Astrocyte (in vitro differentiated cells and primary cell): ENCODE results near the gene SEMA7A. TPM values are rescaled to one million over a fixed set of nuclear protein-coding genes. Genes with fewer than 3 reads are reported as not detected.

ENCODE experiments used
- DNase-seq: peaks from one replicate; pipeline ENCODE4 v3.0.0-alpha.2; 2010; ENCODE audit warnings: low read depth
- FAIRE-seq: peaks from 2 replicates; lab custom pipeline; 2011; peaks lifted over from hg19 to GRCh38; lab: Jason Lieb, UNC
- H2AFZ ChIP-seq: 2 replicates; pipeline ENCODE4 v1.6.0; 2012; ENCODE audit warnings: low read depth, low read length, inconsistent platforms
- H3K27ac ChIP-seq: 2 replicates; pipeline ENCODE4 v1.5.1; 2011; ENCODE audit warnings: low read depth, low read length, inconsistent platforms
- H3K27me3 ChIP-seq: 2 replicates; pipeline ENCODE4 v1.6.0; 2011; ENCODE audit warnings: low read length, inconsistent platforms; ENCODE audit not compliant: insufficient read depth
- H3K36me3 ChIP-seq: 2 replicates; pipeline ENCODE4 v1.5.1; 2011; ENCODE audit warnings: low read length, inconsistent platforms; ENCODE audit not compliant: insufficient read depth
- H3K4me1 ChIP-seq: 2 replicates; pipeline ENCODE4 v1.5.1; 2011; ENCODE audit warnings: low read length, inconsistent platforms; ENCODE audit not compliant: insufficient read depth
- H3K4me2 ChIP-seq: 2 replicates; pipeline ENCODE4 v1.6.0; 2012; ENCODE audit warnings: low read length, inconsistent platforms
- H3K4me3 ChIP-seq: 2 replicates; pipeline ENCODE4 v1.5.1; 2011; ENCODE audit warnings: low read depth, mild to moderate bottlenecking, low read length, inconsistent platforms; ENCODE audit not compliant: insufficient read depth
- H3K79me2 ChIP-seq: 2 replicates; pipeline ENCODE4 v1.6.0; 2012; ENCODE audit warnings: mild to moderate bottlenecking, low read length, inconsistent platforms; ENCODE audit not compliant: insufficient read depth
- H3K9ac ChIP-seq: 2 replicates; pipeline ENCODE4 v1.6.0; 2012; ENCODE audit warnings: mild to moderate bottlenecking, low read length, inconsistent platforms
- H3K9me3 ChIP-seq: 2 replicates; pipeline ENCODE4 v1.5.1; 2012; ENCODE audit warnings: low read depth, mild to moderate bottlenecking, low read length, inconsistent platforms; ENCODE audit not compliant: insufficient read depth
- H4K20me1 ChIP-seq: 2 replicates; pipeline ENCODE4 v1.6.0; 2012; ENCODE audit warnings: low read length, inconsistent platforms; ENCODE audit not compliant: insufficient read depth
- H3K27ac Mint-ChIP-seq: one replicate; pipeline ENCODE4 v1.8.0; 2021; ENCODE audit warnings: mild to moderate bottlenecking, mixed read lengths; ENCODE audit not compliant: unreplicated experiment
- H3K27me3 Mint-ChIP-seq: one replicate; pipeline ENCODE4 v1.8.0; 2021; ENCODE audit warnings: low read depth, mixed read lengths; ENCODE audit not compliant: unreplicated experiment
- H3K36me3 Mint-ChIP-seq: one replicate; pipeline ENCODE4 v1.8.0; 2021; ENCODE audit warnings: low read depth, mixed read lengths; ENCODE audit not compliant: unreplicated experiment
- H3K4me1 Mint-ChIP-seq: one replicate; pipeline ENCODE4 v1.8.0; 2021; ENCODE audit warnings: low read depth, mixed read lengths; ENCODE audit not compliant: unreplicated experiment
- H3K4me3 Mint-ChIP-seq: one replicate; pipeline ENCODE4 v1.8.0; 2021; ENCODE audit warnings: mild to moderate bottlenecking, moderate library complexity, mixed read lengths; ENCODE audit not compliant: unreplicated experiment
- H3K9me3 Mint-ChIP-seq: one replicate; pipeline ENCODE4 v1.8.0; 2021; ENCODE audit warnings: mild to moderate bottlenecking, mixed read lengths; ENCODE audit not compliant: unreplicated experiment
- EZH2 ChIP-seq: IDR thresholded peaks from 2 replicates; pipeline ENCODE4 v1.6.1; 2012; ENCODE audit warnings: mild to moderate bottlenecking, low read length, inconsistent platforms; ENCODE audit not compliant: insufficient read depth
- total RNA-seq: library from RNA; stranded (reverse); gene quantifications from 2 replicates; pipeline ENCODE4 v1.2.1, GENCODE V29; 2021
- TF ChIP-seq, protein P1 (sequence below): IDR thresholded peaks from 2 replicates; pipeline ENCODE4 v1.5.1; 2011; ENCODE audit warnings: low read depth, mild to moderate bottlenecking, inconsistent platforms, low read length, moderate library complexity; ENCODE audit not compliant: insufficient read depth

SEMA7A gene
- total RNA-seq, 1 donor from 2014 or later, result 26.7 TPM

DNA sequence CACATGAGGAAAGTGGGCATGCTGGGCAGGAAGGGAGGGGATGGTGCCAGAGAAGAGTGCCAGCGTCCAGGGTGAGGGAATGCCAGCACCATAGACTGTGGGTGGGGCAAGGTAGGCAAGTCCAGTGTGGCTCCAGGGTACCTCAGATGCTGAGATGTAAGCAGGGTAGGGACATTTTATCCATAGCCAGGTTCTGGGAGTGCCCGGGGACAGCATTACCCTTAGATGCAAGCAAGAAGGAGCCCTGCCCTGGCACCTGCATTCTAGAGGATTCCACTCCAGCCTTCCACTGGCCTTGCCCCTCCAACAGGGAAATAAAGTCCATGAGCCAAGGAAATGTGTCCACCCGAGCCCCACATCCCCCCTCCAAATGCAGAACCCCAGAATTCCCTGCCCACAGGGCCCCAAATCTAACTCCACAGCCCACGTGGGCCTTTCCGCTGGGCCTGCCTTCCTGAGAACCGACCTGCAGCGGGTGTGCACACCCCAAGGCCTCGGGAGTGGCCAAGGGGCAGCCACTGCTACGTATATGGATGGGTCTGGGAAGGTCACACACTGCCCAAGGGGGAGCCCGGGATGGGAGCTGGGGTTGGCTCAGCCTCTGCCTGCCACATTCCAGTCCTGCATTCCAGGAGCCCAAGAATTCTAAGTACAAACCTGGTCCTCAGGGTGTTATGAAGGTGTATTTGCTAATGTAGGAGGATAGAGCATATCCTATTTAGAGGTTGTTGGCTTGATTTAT lies 46.0 kb downstream of the SEMA7A start:
- H3K4me3 ChIP-seq, result no peak overlapping the region
- peaks cover 3% of the 10 kb centered on the region for H3K9me3 Mint-ChIP-seq
- H3K79me2 ChIP-seq, result no peaks in the 10 kb centered on the region
- H3K4me2 ChIP-seq, result no peak overlapping the region
- H3K36me3 ChIP-seq, result no peaks in the 10 kb centered on the region
- peaks cover 13% of the 10 kb centered on the region for H3K27me3 Mint-ChIP-seq
- H3K9ac ChIP-seq, result no peak overlapping the region
- H3K4me1 ChIP-seq, result peaks cover 41% of the 10 kb centered on the region
- H3K9me3 ChIP-seq, result no peaks in the 10 kb centered on the region
- no peaks in the 10 kb centered on the region for H4K20me1 ChIP-seq
- no peaks in the 10 kb centered on the region for H3K27me3 ChIP-seq
- DNase-seq, result no peak
- TF ChIP-seq, protein P1, sequence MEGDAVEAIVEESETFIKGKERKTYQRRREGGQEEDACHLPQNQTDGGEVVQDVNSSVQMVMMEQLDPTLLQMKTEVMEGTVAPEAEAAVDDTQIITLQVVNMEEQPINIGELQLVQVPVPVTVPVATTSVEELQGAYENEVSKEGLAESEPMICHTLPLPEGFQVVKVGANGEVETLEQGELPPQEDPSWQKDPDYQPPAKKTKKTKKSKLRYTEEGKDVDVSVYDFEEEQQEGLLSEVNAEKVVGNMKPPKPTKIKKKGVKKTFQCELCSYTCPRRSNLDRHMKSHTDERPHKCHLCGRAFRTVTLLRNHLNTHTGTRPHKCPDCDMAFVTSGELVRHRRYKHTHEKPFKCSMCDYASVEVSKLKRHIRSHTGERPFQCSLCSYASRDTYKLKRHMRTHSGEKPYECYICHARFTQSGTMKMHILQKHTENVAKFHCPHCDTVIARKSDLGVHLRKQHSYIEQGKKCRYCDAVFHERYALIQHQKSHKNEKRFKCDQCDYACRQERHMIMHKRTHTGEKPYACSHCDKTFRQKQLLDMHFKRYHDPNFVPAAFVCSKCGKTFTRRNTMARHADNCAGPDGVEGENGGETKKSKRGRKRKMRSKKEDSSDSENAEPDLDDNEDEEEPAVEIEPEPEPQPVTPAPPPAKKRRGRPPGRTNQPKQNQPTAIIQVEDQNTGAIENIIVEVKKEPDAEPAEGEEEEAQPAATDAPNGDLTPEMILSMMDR, result no peak
- TF ChIP-seq EZH2, result no peak
- no peaks in the 10 kb centered on the region for H3K36me3 Mint-ChIP-seq
- no peak overlapping the region for H3K4me3 Mint-ChIP-seq
- H2AFZ ChIP-seq, result no peak overlapping the region
- H3K27ac Mint-ChIP-seq, result no peak overlapping the region
- peaks cover 24% of the 10 kb centered on the region for H3K4me1 Mint-ChIP-seq
- no peak for FAIRE-seq
- H3K27ac ChIP-seq, result no peak overlapping the region

DNA sequence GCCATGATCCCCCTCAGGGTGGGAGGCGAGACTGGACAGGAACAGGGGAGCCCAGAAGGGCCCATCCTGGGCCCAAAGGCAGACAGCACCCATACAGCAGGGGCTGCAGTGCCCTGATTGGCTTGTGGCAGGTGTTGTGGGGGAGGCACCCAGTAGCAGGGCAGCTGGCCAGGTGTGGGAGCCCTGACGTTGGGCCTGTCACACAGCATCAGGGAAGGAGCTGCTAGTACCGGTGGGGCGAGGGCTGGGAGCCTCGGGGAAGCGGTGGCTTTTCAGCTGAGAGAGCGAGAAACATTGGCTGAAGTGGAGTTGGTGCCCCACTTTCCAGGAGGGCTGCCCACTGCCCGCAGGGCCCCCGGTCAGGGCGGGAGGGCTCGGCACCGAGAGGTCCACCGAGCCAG lies 46.6 kb downstream of the SEMA7A start:
- FAIRE-seq (no peak), DNase-seq (no peak)
- H3K4me1 ChIP-seq, result peaks cover 40% of the 10 kb centered on the region
- peaks cover 3% of the 10 kb centered on the region for H3K9me3 Mint-ChIP-seq
- no peaks in the 10 kb centered on the region for H3K79me2 ChIP-seq
- H3K36me3 ChIP-seq, result no peaks in the 10 kb centered on the region
- H3K27ac ChIP-seq, result no peak overlapping the region
- no peaks in the 10 kb centered on the region for H3K36me3 Mint-ChIP-seq
- H4K20me1 ChIP-seq, result no peaks in the 10 kb centered on the region
- H3K4me2 ChIP-seq, result no peak overlapping the region
- H3K9ac ChIP-seq, result no peak overlapping the region
- H3K9me3 ChIP-seq, result no peaks in the 10 kb centered on the region
- no peak overlapping the region for H3K4me3 Mint-ChIP-seq
- no peak overlapping the region for H2AFZ ChIP-seq
- no peaks in the 10 kb centered on the region for H3K27me3 ChIP-seq
- TF ChIP-seq EZH2, result no peak
- TF ChIP-seq, protein P1, result no peak
- no peak overlapping the region for H3K4me3 ChIP-seq
- H3K4me1 Mint-ChIP-seq, result peaks cover 19% of the 10 kb centered on the region
- H3K27me3 Mint-ChIP-seq, result peaks cover 9% of the 10 kb centered on the region
- no peak overlapping the region for H3K27ac Mint-ChIP-seq

DNA sequence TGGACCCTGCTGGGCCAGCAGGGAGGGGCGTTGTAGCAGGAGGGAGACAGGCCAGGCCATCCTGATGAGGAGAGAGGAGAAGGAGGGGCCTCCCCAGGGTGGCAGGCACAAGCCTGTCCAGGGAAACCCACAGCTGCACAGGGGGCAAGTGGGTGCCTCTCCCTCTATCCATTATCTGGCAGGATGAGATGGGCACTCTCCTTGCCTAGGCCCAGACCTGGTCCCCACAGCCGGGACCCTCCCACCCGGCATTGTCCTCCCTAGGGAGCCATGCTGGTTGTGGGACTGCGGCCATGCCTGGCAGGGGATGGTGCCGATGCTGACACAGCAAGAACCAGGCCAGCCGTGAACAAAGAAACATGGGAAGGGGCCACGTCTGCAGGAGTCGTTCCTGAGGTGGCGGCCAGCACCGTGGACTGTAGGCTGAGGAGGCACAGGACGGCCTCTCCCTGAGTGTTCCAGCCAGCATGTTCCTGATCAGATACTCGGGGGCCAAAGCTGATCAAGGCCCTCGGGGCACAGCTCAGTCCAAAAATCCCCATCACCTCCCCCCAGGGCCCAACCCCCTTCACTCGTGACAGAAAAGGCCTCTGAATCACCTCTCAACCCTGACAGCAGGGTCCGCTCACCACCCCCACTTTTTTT lies 47.1 kb downstream of the SEMA7A start:
- Histone ChIP-seq H2AFZ (no peak overlapping the region), H4K20me1 (no peaks in the 10 kb centered on the region), H3K4me3 (no peak overlapping the region), H3K79me2 (no peaks in the 10 kb centered on the region), H3K4me2 (no peak overlapping the region), H3K4me1 (peaks cover 37% of the 10 kb centered on the region), H3K9ac (no peak overlapping the region), H3K27me3 (no peaks in the 10 kb centered on the region), H3K36me3 (no peaks in the 10 kb centered on the region), H3K9me3 (no peaks in the 10 kb centered on the region), H3K27ac (no peak overlapping the region)
- Mint-ChIP-seq H3K4me3 (no peak overlapping the region), H3K4me1 (peaks cover 19% of the 10 kb centered on the region), H3K36me3 (no peaks in the 10 kb centered on the region), H3K27me3 (peaks cover 6% of the 10 kb centered on the region), H3K27ac (no peak overlapping the region), H3K9me3 (peaks cover 2% of the 10 kb centered on the region)
- FAIRE-seq (no peak), DNase-seq (no peak)
- TF ChIP-seq, protein P1, result no peak
- no peak for TF ChIP-seq EZH2
